GM21723 (cell line): ENCODE measurements around the gene ADAM10.

ENCODE experiments used
- ATAC-seq: cut with Tn5 transposase; IDR thresholded peaks from one replicate; pipeline ENCODE4 v1.9.1; 2021; ENCODE audit warnings: mild to moderate bottlenecking, moderate library complexity; ENCODE audit not compliant: unreplicated experiment

ADAM10 gene

GRCh38 chr15:58760385-58761009 lies 11.0 kb upstream of the ADAM10 start:
- no peak for ATAC-seq

- peak; percentile 54 for ATAC-seq
Observed at GRCh38 chr15:58758141-58758540, 8.6 kb upstream of the ADAM10 start.

- ATAC-seq: no peak
Observed at GRCh38 chr15:58755956-58756355, 6.4 kb upstream of the ADAM10 start.

GRCh38 chr15:58755350-58755749 lies 5.8 kb upstream of the ADAM10 start:
- no peak for ATAC-seq

- ATAC-seq: no peak
Observed at GRCh38 chr15:58752716-58753115, 3.2 kb upstream of the ADAM10 start.

GRCh38 chr15:58748852-58749531 lies 515 bp downstream of the ADAM10 start:
- ATAC-seq: peak; percentile 42

- peak; percentile 4 for ATAC-seq
Observed at GRCh38 chr15:58748040-58748851, 1.3 kb downstream of the ADAM10 start.

GRCh38 chr15:58746174-58746573 lies 3.3 kb downstream of the ADAM10 start:
- ATAC-seq: no peak

- ATAC-seq: no peak
Observed at GRCh38 chr15:58742819-58743502, 6.5 kb downstream of the ADAM10 start.

- no peak for ATAC-seq
Observed at GRCh38 chr15:58742022-58742813, 7.3 kb downstream of the ADAM10 start.

GRCh38 chr15:58741032-58741431 lies 8.5 kb downstream of the ADAM10 start:
- no peak for ATAC-seq

- no peak for ATAC-seq
Observed at GRCh38 chr15:58740436-58740835, 9.1 kb downstream of the ADAM10 start.

GRCh38 chr15:58738046-58738707 lies 11.3 kb downstream of the ADAM10 start:
- no peak for ATAC-seq

- ATAC-seq: no peak
Observed at GRCh38 chr15:58737298-58737697, 12.2 kb downstream of the ADAM10 start.

- no peak for ATAC-seq
Observed at GRCh38 chr15:58736018-58736643, 13.4 kb downstream of the ADAM10 start.

GRCh38 chr15:58734859-58735258 lies 14.6 kb downstream of the ADAM10 start:
- ATAC-seq: no peak

- no peak for ATAC-seq
Observed at GRCh38 chr15:58732625-58733363, 16.7 kb downstream of the ADAM10 start.

GRCh38 chr15:58731756-58732535 lies 17.6 kb downstream of the ADAM10 start:
- ATAC-seq: no peak
